GM12874 (cell line): Measurements from ENCODE around the gene CDK14.

Experiments used
- CTCF ChIP-seq: IDR thresholded peaks from 2 replicates; pipeline ENCODE4 v1.5.1; 2011; ENCODE audit warnings: low read depth, mild to moderate bottlenecking, control low read depth, low read length, moderate library complexity; ENCODE audit not compliant: insufficient read depth

CDK14 gene

GRCh38 chr7:90931986-90932916 lies 336.1 kb downstream of the CDK14 start:
- TF ChIP-seq CTCF, result no peak

- no peak for TF ChIP-seq CTCF
Measured at GRCh38 chr7:90933041-90933440, 336.9 kb downstream of the CDK14 start.

GRCh38 chr7:90933984-90934383 lies 337.9 kb downstream of the CDK14 start:
- TF ChIP-seq CTCF, result no peak

- no peak for TF ChIP-seq CTCF
Measured at GRCh38 chr7:90938371-90938770, 342.2 kb downstream of the CDK14 start.

GRCh38 chr7:90939666-90940065 lies 343.5 kb downstream of the CDK14 start:
- TF ChIP-seq CTCF, result no peak

GRCh38 chr7:90944021-90944420 lies 347.9 kb downstream of the CDK14 start:
- no peak for TF ChIP-seq CTCF

GRCh38 chr7:90945104-90945787 lies 349.1 kb downstream of the CDK14 start:
- no peak for TF ChIP-seq CTCF
